DND-41 (cell line): ENCODE results near the gene TXNIP.

Source experiments
- EZH2 ChIP-seq: IDR thresholded peaks from 3 replicates; pipeline ENCODE4 v1.6.1; 2012; ENCODE audit warnings: borderline replicate concordance, low read depth, mild to moderate bottlenecking, moderate library complexity, low read length, inconsistent platforms; ENCODE audit not compliant: severe bottlenecking
- TF ChIP-seq, protein P1 (sequence below): IDR thresholded peaks from 2 replicates; pipeline ENCODE4 v1.5.1; 2012; ENCODE audit warnings: borderline replicate concordance, low read length, moderate library complexity, mild to moderate bottlenecking; ENCODE audit not compliant: poor library complexity, severe bottlenecking; ENCODE audit errors: extremely low read depth

DNA sequence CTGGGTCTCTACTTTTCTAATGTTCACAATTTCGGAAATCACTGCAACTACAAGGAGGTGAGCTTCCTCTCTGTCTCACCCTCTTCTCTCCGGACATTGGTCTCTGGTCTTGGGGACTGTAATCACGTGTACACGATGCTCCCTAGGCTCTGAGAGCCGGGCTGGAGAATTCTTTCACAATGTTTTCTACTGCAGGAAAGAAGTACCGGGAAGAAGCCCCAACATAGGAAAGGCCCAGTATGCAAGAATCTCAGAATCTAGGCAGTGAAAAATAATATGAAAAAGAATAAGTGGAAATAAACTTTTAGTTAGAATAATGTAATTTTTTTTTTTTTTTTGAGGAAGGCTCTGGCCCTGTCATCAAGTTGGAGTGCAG is 38.7 kb upstream of the TXNIP start:
- TF ChIP-seq, protein P1, sequence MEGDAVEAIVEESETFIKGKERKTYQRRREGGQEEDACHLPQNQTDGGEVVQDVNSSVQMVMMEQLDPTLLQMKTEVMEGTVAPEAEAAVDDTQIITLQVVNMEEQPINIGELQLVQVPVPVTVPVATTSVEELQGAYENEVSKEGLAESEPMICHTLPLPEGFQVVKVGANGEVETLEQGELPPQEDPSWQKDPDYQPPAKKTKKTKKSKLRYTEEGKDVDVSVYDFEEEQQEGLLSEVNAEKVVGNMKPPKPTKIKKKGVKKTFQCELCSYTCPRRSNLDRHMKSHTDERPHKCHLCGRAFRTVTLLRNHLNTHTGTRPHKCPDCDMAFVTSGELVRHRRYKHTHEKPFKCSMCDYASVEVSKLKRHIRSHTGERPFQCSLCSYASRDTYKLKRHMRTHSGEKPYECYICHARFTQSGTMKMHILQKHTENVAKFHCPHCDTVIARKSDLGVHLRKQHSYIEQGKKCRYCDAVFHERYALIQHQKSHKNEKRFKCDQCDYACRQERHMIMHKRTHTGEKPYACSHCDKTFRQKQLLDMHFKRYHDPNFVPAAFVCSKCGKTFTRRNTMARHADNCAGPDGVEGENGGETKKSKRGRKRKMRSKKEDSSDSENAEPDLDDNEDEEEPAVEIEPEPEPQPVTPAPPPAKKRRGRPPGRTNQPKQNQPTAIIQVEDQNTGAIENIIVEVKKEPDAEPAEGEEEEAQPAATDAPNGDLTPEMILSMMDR: no peak
- no peak for TF ChIP-seq EZH2
